NCI-H345 treated with DMSO at 0.1 percent for 48 hours (cell line): ENCODE measurements around the gene HUS1.
A peak's percentile ranks its signal among the peaks of the same experiment; 100 is the strongest.
"Not testable (repeated sequence)": the region's sequence is repeated elsewhere in the genome, so short reads cannot be mapped to it uniquely, and the experiment has no call there.

Experiments
- DNase-seq: peaks from one replicate; lab custom pipeline; 2025; ENCODE audit not compliant: unreplicated experiment; lab: John Stamatoyannopoulos, UW

Gene HUS1

GRCh38 chr7:47979145-47979831, at the start of gene HUS1:
Gene HUS1, minus strand, starts transcription at chr7:47979615. Its CDS starts 96 bp downstream, at chr7:47979519.
- peak; percentile 82 for DNase-seq

GRCh38 chr7:48028938-48029337, 49.5 kb upstream of the HUS1 start, which contains the start of gene SUN3:
Gene SUN3, minus strand, starts transcription at chr7:48029107. Its CDS starts 169 bp downstream, at chr7:48028938.
- DNase-seq = no peak

GRCh38 chr7:48025624-48026023, 46.2 kb upstream of the HUS1 start:
- DNase-seq = no peak

GRCh38 chr7:48017674-48018073, 38.3 kb upstream of the HUS1 start:
- no peak for DNase-seq

GRCh38 chr7:48016641-48017040, 37.2 kb upstream of the HUS1 start:
- DNase-seq = no peak

GRCh38 chr7:48011951-48012350, 32.5 kb upstream of the HUS1 start:
- DNase-seq = no peak

GRCh38 chr7:48011323-48011722, 31.9 kb upstream of the HUS1 start:
- no peak for DNase-seq

- no peak for DNase-seq
Observed at GRCh38 chr7:48009954-48010353, 30.5 kb upstream of the HUS1 start.

GRCh38 chr7:48009257-48009656, 29.8 kb upstream of the HUS1 start:
- no peak for DNase-seq

GRCh38 chr7:48006866-48007265, 27.5 kb upstream of the HUS1 start:
- DNase-seq = no peak

GRCh38 chr7:48004638-48005037, 25.2 kb upstream of the HUS1 start:
- DNase-seq = no peak

- no peak for DNase-seq
Observed at GRCh38 chr7:48004032-48004431, 24.6 kb upstream of the HUS1 start.

GRCh38 chr7:48000164-48000563, 20.7 kb upstream of the HUS1 start:
- not testable (repeated sequence) for DNase-seq

GRCh38 chr7:47999413-47999812, 20.0 kb upstream of the HUS1 start:
- no peak for DNase-seq

GRCh38 chr7:47992446-47992845, 13.0 kb upstream of the HUS1 start:
- no peak for DNase-seq

GRCh38 chr7:47991741-47992311, 12.4 kb upstream of the HUS1 start:
- DNase-seq = peak; percentile 20

GRCh38 chr7:47991270-47991669, 11.9 kb upstream of the HUS1 start:
- DNase-seq = no peak

- DNase-seq = no peak
Observed at GRCh38 chr7:47990592-47990991, 11.2 kb upstream of the HUS1 start.

- not testable (repeated sequence) for DNase-seq
Observed at GRCh38 chr7:47989607-47990400, 10.4 kb upstream of the HUS1 start.

- DNase-seq = no peak
Observed at GRCh38 chr7:47988496-47989386, 9.3 kb upstream of the HUS1 start.

- DNase-seq = no peak
Observed at GRCh38 chr7:47982610-47983009, 3.2 kb upstream of the HUS1 start.
